Measurements from ENCODE around the gene MOB2. TPM values are rescaled to one million over a fixed set of nuclear protein-coding genes. Genes with fewer than 3 reads are reported as not detected.

MOB2 gene
- polyA plus RNA-seq, 3 donors, result 30.0 to 34.9 (median 30.0) TPM

DNA sequence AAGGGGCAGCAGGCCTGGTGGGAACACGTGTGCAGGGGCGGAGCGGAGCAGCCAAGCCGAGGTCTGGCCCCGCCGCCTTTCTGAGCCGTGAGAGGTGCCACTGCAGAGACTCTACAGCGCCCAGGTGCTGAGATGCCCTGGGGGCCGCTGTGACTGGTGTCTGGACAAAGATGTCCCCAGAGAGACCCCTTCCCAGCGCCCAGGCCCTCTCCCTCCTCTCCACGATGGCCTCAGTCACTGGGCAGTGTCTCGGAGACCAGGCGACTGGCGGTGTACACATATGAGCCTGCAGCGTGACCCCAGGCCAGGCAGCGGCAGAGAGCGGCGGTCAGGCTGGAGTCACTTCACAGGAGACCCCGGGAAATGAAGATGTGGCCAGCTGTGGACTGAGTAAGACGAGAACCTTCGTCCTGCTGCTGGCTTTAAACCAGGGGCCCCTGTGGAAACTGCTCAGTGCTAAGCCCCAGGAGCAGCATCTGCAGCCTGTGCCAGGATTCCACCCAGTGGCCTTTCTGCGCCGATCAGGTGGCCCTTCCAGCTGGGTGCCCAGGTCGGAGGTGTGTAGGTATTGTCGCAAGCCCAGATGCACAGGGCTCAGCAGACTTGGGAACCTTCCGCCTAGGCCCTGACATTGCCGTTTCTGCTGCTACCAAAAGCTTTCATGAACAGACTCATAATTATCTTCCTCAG is 34.7 kb downstream of the MOB2 start:
- DNase-seq (ENCODE audit: extremely low read depth in 1 of 11, low read depth in 9 of 11, low spot score in 4 of 11), result no peak

GRCh38 chr11:1450949-1451710 is 35.4 kb downstream of the MOB2 start:
- DNase-seq (ENCODE audit: extremely low read depth in 1 of 11, low read depth in 9 of 11, low spot score in 4 of 11), result no peak

DNA sequence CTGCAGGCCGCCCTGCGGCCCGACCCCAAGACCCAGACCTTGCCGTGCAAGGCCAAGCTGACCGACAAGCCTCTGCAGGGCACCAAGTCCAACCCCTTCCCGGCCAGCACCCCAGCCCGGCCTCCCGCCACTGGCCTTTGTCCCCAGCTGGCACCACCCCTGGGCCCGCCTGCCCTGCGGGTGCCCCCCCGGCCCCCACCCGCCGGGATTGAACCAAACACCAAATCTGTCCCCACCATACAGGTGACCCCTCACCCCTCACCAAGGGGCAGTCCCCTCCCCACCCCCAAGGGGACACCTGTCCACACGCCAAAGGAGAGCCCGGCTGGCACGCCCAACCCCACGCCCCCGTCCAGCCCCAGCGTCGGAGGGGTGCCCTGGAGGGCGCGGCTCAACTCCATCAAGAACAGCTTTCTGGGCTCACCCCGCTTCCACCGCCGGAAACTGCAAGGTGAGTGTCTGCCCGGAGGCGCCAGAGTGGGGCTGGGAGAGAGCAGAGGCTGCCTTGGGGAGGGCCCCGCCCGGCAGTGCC is 36.2 kb downstream of the MOB2 start:
- DNase-seq (ENCODE audit: extremely low read depth in 1 of 11, low read depth in 9 of 11, low spot score in 4 of 11), result no peak

- DNase-seq (ENCODE audit: extremely low read depth in 1 of 11, low read depth in 9 of 11, low spot score in 4 of 11), result no peak
These were observed 36.9 kb downstream of the MOB2 start for GRCh38 chr11:1449490-1450243.

DNA sequence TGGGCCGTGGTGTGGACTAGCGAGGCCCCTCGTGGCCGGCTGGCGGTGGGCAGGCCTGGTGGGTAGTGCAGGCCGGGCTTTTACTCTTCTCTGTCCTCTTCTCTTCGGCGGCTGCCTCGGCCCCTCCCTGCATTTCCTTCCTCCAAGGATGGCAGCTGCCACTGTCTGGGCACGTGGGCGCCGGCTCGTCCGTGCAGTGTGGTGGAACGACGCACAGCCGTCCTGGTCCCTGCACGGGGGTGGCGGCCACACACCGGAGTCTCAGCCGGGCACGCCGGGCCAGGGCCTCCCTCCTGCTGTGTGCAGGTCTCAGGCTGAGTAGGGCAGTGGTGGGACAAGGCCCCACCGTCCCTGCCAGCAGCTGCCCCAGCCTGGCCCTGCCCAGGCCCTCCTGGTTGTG is 37.7 kb downstream of the MOB2 start:
- no peak for DNase-seq (ENCODE audit: extremely low read depth in 1 of 11, low read depth in 9 of 11, low spot score in 4 of 11)

GRCh38 chr11:1447845-1448825 is 38.4 kb downstream of the MOB2 start:
- no peak for DNase-seq (ENCODE audit: extremely low read depth in 1 of 11, low read depth in 9 of 11, low spot score in 4 of 11)

DNA sequence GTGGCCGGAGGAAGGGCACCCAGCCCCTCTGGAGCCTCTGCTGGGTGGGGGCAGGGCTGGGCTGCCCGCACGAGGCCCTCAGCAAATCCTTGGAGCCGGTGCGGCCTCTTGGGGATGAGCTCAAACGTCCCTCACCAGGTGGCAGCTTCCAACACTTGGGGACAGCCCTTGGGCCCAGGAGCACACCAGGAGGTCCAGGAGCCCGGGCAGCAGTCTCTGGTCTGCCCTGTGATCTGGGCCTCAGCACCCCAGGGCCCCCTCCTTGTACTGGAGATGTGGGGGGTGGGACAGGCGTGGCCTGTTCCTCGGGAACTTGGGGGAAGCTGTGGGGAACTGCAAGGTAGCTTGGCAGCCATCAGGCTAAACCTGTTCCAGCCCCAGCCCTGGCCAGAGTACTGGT is 40.0 kb downstream of the MOB2 start:
- no peak for DNase-seq (ENCODE audit: extremely low read depth in 1 of 11, low read depth in 9 of 11, low spot score in 4 of 11)

DNA sequence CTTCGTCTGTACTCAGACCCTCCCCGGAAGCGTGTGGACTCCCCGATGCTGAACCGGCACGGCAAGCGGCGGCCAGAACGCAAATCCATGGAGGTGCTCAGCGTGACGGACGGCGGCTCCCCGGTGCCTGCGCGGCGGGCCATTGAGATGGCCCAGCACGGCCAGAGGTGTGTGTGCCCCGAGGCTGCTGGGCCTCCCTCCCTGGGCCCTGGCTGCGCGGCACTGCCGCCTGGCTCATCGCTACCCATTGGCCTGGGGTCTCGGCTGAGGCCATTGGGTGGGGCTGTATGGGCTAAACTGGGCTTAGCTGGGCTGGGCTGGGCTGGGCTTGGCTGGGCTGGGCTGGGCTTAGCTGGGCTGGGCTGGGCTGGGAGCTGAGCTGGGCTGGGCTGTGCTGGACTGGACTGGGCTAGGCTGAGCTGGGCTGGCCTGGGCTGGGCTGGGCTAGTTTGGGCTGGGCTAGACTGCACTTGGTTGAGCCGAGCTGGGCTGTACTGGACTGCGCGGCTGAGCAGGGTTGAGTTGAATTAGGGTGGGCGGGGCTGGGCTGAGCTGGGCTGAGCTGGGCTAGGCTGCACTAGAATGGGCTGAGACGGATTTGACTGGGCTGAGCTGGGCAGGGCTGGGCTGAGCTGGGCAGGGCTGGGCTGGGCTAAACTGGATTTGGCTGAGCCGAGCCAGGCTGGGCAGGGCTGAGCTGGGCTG is 40.7 kb downstream of the MOB2 start:
- DNase-seq (ENCODE audit: extremely low read depth in 1 of 11, low read depth in 9 of 11, low spot score in 4 of 11), result no peak

- DNase-seq (ENCODE audit: extremely low read depth in 1 of 11, low read depth in 9 of 11, low spot score in 4 of 11), result no peak
These were observed 41.7 kb downstream of the MOB2 start for GRCh38 chr11:1444823-1445422.

DNA sequence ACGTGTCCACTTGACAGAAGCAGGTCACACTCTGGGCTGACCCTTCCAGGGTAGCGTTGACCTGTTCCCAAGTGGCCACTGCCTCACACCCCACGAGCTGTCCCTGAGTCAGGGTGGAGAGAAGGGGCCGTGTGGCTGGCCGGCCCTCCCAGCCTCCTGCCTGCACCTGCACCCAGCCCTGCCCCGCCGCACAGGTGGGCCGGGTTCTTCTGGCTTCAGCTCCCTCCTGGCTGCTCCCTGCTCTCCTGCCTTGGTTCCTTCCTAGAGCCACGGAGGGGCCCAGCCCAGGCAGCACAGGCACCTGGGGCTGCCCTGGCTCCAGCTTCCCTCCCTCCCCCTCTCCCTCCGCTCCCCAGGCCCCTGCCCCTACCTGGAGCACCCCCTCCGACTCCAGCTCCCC is 42.3 kb downstream of the MOB2 start:
- DNase-seq (ENCODE audit: extremely low read depth in 1 of 11, low read depth in 9 of 11, low spot score in 4 of 11), result no peak

DNA sequence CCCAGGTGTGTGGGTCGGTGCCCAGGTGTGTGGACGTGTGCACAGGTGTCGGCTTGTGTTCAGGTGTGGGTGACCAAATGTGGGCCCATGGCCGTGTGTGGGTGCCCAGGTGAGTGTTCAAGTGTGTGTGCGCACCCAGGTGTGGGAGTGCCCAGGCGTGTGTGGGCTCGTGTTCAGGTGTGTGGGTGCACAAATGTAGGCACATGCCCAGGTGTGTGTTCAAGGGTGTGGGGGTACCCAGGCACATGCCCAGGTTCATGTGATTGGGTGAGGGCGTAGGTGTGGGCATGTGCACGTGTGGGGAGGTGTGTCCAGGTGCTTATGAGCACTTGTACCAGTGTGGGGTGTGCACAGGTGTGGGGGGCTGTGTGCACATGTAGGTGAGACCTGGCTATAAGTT is 42.8 kb downstream of the MOB2 start:
- no peak for DNase-seq (ENCODE audit: extremely low read depth in 1 of 11, low read depth in 9 of 11, low spot score in 4 of 11)

- no peak for DNase-seq (ENCODE audit: extremely low read depth in 1 of 11, low read depth in 9 of 11, low spot score in 4 of 11)
These were observed 43.7 kb downstream of the MOB2 start for GRCh38 chr11:1442807-1443366.

DNA sequence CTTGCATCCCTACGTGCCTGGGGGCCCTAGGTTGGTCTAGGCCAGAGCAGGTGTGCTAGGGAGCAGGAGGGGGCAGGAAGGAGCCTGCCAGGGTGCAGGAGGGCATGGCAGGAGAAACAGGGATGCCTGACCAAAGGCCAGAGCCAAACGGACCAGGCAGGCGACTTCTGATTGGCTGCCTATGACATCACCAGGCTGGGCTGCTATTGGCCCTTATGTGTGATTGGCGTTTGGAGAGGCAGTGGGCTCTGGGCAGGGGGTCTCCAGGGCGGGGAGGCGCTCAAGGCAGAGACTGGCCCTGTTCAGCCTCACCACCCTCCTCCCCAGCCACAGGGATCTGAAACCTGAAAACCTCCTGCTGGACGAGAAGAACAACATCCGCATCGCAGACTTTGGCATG is 44.4 kb downstream of the MOB2 start:
- no peak for DNase-seq (ENCODE audit: extremely low read depth in 1 of 11, low read depth in 9 of 11, low spot score in 4 of 11)

DNA sequence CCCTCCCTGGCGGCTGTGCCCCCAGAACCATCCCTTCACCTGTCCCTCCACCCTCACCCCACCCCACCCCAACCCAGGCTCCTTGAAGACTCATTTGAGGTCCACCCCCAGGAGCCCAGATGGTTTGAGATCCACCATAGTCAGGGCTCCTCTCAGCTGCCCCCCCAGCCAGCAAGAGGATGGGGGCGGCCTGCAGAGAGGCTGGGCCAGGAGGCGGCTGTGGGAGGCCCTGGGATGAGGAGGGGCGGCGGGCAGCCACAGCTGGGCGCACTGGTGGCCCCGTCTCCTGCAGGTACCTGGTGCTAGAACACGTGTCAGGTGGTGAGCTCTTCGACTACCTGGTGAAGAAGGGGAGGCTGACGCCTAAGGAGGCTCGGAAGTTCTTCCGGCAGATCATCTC is 46.1 kb downstream of the MOB2 start:
- DNase-seq (ENCODE audit: extremely low read depth in 1 of 11, low read depth in 9 of 11, low spot score in 4 of 11), result no peak

DNA sequence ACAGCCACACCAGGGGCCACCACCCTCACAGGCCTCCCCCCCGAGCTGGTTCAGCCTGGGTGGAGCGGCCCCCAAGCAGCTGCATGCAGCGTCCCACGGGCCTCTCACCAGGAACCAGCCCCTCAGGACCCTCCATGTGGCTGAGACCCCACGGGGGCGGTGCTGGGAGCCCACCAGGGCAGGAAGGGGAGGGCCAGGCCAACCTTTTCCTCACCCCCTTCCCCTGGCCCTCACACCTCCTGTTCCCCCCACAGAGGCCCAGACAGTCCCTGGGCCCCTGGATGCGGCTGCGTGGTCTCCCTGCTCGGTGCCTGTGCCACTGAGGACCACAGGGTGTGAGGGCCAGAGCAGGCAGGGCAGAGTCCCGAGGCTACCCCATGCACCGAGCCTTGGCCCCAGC is 46.5 kb downstream of the MOB2 start:
- DNase-seq (ENCODE audit: extremely low read depth in 1 of 11, low read depth in 9 of 11, low spot score in 4 of 11), result no peak

DNA sequence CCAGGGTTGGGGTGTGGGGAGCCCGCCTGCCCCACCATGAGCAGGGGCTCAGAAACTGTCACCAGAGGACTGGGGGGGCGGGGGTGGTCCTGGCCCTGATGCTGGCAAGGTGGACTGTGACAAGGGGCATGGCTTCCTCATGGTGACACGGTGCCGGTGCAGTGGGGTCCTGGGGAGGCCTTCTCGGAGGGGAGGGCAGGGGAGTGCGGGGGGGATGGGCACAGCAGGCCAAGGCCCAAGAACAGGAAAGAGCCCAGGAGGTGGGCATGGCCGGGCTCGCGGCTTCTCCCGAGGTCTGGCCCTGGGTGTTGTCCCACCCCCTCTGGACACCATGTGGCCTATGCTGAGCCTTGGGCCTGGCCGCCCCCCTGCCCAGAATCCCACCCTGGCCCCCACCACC is 47.2 kb downstream of the MOB2 start:
- no peak for DNase-seq (ENCODE audit: extremely low read depth in 1 of 11, low read depth in 9 of 11, low spot score in 4 of 11)

GRCh38 chr11:1438967-1439330 is 47.6 kb downstream of the MOB2 start:
- no peak for DNase-seq (ENCODE audit: extremely low read depth in 1 of 11, low read depth in 9 of 11, low spot score in 4 of 11)
